HFF-Myc (cell line): Measurements from ENCODE around the gene ZC2HC1B.

Experiments used
- DNase-seq: peaks from one replicate; pipeline ENCODE4 v3.0.0-alpha.2; 2011; ENCODE audit warnings: low read depth; ENCODE audit errors: extremely low read depth
- H3K4me3 ChIP-seq: replicated peaks from 2 replicates; pipeline ENCODE4 v1.5.1; 2011; ENCODE audit warnings: low read depth, mild to moderate bottlenecking, control low read depth, low read length
- CTCF ChIP-seq: IDR thresholded peaks from 2 replicates; pipeline ENCODE4 v1.5.1; 2012; ENCODE audit warnings: mild to moderate bottlenecking, low read depth, low read length, control low read depth; ENCODE audit errors: missing control alignments

Gene ZC2HC1B

GRCh38 chr6:143934331-143934730, 70.1 kb downstream of the ZC2HC1B start:
- no peak for TF ChIP-seq CTCF
- DNase-seq, result no peak
- H3K4me3 ChIP-seq, result no peak overlapping the region

GRCh38 chr6:143934867-143935266, 70.6 kb downstream of the ZC2HC1B start:
- H3K4me3 ChIP-seq, result no peak overlapping the region
- no peak for TF ChIP-seq CTCF
- no peak for DNase-seq

- no peak for TF ChIP-seq CTCF
- H3K4me3 ChIP-seq, result no peak overlapping the region
- DNase-seq, result no peak
These were observed 72.1 kb downstream of the ZC2HC1B start for GRCh38 chr6:143936347-143936746.

- no peak for DNase-seq
- no peak overlapping the region for H3K4me3 ChIP-seq
These were observed 72.7 kb downstream of the ZC2HC1B start for GRCh38 chr6:143936778-143937667.

GRCh38 chr6:143937668-143937970, 73.3 kb downstream of the ZC2HC1B start:
- DNase-seq, result no peak
- H3K4me3 ChIP-seq, result no peak overlapping the region
- no peak for TF ChIP-seq CTCF

More at GRCh38 chr6:143936778-143937667, 72.7 kb downstream of the ZC2HC1B start:
- TF ChIP-seq CTCF, result no peak

GRCh38 chr6:143939364-143939763, 75.1 kb downstream of the ZC2HC1B start:
- H3K4me3 ChIP-seq, result no peak overlapping the region
- DNase-seq, result no peak
- no peak for TF ChIP-seq CTCF

GRCh38 chr6:143940011-143940597, 75.8 kb downstream of the ZC2HC1B start:
- TF ChIP-seq CTCF, result peak; percentile 83
- peak; percentile 35 for DNase-seq
- H3K4me3 ChIP-seq, result no peak overlapping the region
